Fibroblast of lung (primary cell): ENCODE results near the gene FGGY. TPM values are rescaled to one million over a fixed set of nuclear protein-coding genes. Genes with fewer than 3 reads are reported as not detected.

Source experiments
- DNase-seq, 2 donors: peaks; one replicate each; pipeline versions ENCODE4 v3.0.0 to v3.0.0-alpha.2; 2010; ENCODE audit warnings: low read depth in 2 of 2
- H2AFZ ChIP-seq: 2 replicates; pipeline ENCODE4 v1.5.1; 2012; ENCODE audit warnings: low read length, control low read depth, inconsistent platforms
- H3K27ac ChIP-seq: 2 replicates; pipeline ENCODE4 v1.5.1; 2011; ENCODE audit warnings: low read length, control low read depth; ENCODE audit not compliant: insufficient read depth
- H3K27me3 ChIP-seq: 2 replicates; pipeline ENCODE4 v1.5.1; 2011; ENCODE audit warnings: mild to moderate bottlenecking, low read length; ENCODE audit not compliant: control insufficient read depth, insufficient read depth
- H3K36me3 ChIP-seq: 2 replicates; pipeline ENCODE4 v1.5.1; 2011; ENCODE audit warnings: low read length; ENCODE audit not compliant: control insufficient read depth, insufficient read depth
- H3K4me1 ChIP-seq: 2 replicates; pipeline ENCODE4 v1.5.1; 2011; ENCODE audit warnings: low read length; ENCODE audit not compliant: control insufficient read depth, insufficient read depth; ENCODE audit errors: extremely low read depth
- H3K4me2 ChIP-seq: 2 replicates; pipeline ENCODE4 v1.5.1; 2011; ENCODE audit warnings: low read length, control low read depth; ENCODE audit not compliant: insufficient read depth; ENCODE audit errors: extremely low read depth
- H3K4me3 ChIP-seq, 4 experiments: fragments of 200-600 bp in 1 of 4; sonication (generic) in 1 of 4; replicated peaks in 1 of 4; 2 replicates each; pipeline ENCODE4 v1.5.1; 2011 to 2016; ENCODE audit warnings: low read length in 4 of 4, low read depth in 3 of 4, mild to moderate bottlenecking in 3 of 4, control low read depth in 2 of 4, inconsistent platforms in 1 of 4, mixed read lengths in 1 of 4; ENCODE audit not compliant: insufficient read depth in 1 of 4; ENCODE audit errors: control extremely low read depth in 1 of 4
- H3K79me2 ChIP-seq: 2 replicates; pipeline ENCODE4 v1.5.1; 2012; ENCODE audit warnings: mild to moderate bottlenecking, low read length, inconsistent platforms; ENCODE audit not compliant: control insufficient read depth, insufficient read depth
- H3K9ac ChIP-seq: 2 replicates; pipeline ENCODE4 v1.5.1; 2011; ENCODE audit warnings: mild to moderate bottlenecking, low read length, control low read depth; ENCODE audit not compliant: insufficient read depth
- H3K9me3 ChIP-seq: 2 replicates; pipeline ENCODE4 v1.5.1; 2012; ENCODE audit warnings: low read depth, low read length; ENCODE audit not compliant: control insufficient read depth, insufficient read depth
- H4K20me1 ChIP-seq: 2 replicates; pipeline ENCODE4 v1.5.1; 2011; ENCODE audit warnings: low read length; ENCODE audit not compliant: control insufficient read depth, insufficient read depth; ENCODE audit errors: extremely low read depth
- EZH2 ChIP-seq: IDR thresholded peaks from 2 replicates; pipeline ENCODE4 v1.5.1; 2012; ENCODE audit warnings: low read length, control low read depth, mild to moderate bottlenecking; ENCODE audit errors: missing control alignments
- polyA plus RNA-seq, 2 donors: library from polyadenylated mRNA; depleted of rRNA in 1 of 2; stranded (reverse) in 1 of 2; unstranded in 1 of 2; fragments of >200 nt; gene quantifications; 2 replicates each; pipeline ENCODE4 v1.2.1, GENCODE V29; 2011 to 2012; ENCODE audit warnings: missing spikeins in 1 of 2
- total RNA-seq: library from RNA; depleted of rRNA; stranded (reverse); fragments of >200 nt; gene quantifications from 2 replicates; pipeline ENCODE4 v1.2.1, GENCODE V29; 2014
- TF ChIP-seq, protein P1 (sequence below), 2 donors: IDR thresholded peaks in 1 of 2; conservative IDR thresholded peaks in 1 of 2; 1 replicate in 1 of 2; 2 replicates in 1 of 2; pipeline ENCODE4 v1.5.1; 2011 to 2012; ENCODE audit warnings: low read length in 2 of 2, control low read depth in 1 of 2, inconsistent platforms in 1 of 2, low read depth in 1 of 2, mild to moderate bottlenecking in 1 of 2

Gene FGGY
- total and polyA plus RNA-seq, 2 donors (not counting 1 experiment from before 2014, with no cell fraction given): 9.5 to 32.4 TPM

DNA sequence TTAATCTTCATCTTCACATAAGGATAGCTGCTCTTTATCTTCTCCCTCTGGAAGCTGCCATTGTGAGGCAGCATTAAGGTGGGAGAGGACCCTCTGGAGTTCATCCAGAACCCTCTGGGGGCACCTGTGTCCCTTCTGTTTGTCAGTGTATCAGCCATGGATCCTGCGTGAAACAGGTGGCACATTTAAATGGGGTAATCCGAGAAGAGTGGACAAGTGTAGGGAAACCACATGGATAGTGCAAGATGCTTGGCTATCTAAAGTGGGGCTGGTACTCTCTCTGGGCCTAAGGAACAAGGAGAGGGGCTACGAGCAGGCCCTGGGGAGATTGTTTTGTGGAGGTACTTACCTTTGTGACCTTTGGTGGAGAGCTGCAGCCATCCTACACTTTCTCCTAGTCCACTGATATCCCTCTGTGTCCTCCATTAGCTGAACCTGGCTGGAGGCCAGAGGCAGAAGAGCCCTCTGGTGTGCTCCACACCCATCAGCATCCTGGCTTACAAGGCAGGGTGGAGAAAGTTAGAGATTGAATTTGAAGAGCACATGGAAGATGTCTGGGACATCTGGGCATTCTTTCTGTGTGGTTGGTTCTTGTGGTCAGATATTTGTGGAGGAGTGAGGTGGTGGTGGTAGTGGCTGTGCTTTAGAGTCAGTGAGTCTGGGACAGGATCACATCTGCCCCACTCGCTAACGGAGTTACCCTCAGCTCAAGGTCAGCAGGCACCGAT, 117.7 kb downstream of the FGGY start:
- Histone ChIP-seq H3K4me1 (no peaks in the 10 kb centered on the region), H4K20me1 (no peaks in the 10 kb centered on the region), H3K9me3 (no peaks in the 10 kb centered on the region), H3K27ac (no peak overlapping the region), H3K4me2 (no peak overlapping the region), H2AFZ (no peak overlapping the region), H3K36me3 (no peaks in the 10 kb centered on the region), H3K27me3 (no peaks in the 10 kb centered on the region), H3K9ac (no peak overlapping the region), H3K79me2 (no peaks in the 10 kb centered on the region), H3K4me3 (no peak overlapping the region)
- TF ChIP-seq, protein P1, sequence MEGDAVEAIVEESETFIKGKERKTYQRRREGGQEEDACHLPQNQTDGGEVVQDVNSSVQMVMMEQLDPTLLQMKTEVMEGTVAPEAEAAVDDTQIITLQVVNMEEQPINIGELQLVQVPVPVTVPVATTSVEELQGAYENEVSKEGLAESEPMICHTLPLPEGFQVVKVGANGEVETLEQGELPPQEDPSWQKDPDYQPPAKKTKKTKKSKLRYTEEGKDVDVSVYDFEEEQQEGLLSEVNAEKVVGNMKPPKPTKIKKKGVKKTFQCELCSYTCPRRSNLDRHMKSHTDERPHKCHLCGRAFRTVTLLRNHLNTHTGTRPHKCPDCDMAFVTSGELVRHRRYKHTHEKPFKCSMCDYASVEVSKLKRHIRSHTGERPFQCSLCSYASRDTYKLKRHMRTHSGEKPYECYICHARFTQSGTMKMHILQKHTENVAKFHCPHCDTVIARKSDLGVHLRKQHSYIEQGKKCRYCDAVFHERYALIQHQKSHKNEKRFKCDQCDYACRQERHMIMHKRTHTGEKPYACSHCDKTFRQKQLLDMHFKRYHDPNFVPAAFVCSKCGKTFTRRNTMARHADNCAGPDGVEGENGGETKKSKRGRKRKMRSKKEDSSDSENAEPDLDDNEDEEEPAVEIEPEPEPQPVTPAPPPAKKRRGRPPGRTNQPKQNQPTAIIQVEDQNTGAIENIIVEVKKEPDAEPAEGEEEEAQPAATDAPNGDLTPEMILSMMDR (conservative IDR thresholded peaks at IDR 0.05 in 1 of 2, IDR thresholded peaks at IDR 0.05 in 1 of 2; ENCODE audit: low read depth in 1 of 2, low read length in 2 of 2): no peak
- no peak for TF ChIP-seq EZH2
- DNase-seq: peak; percentile 31 to 86

DNA sequence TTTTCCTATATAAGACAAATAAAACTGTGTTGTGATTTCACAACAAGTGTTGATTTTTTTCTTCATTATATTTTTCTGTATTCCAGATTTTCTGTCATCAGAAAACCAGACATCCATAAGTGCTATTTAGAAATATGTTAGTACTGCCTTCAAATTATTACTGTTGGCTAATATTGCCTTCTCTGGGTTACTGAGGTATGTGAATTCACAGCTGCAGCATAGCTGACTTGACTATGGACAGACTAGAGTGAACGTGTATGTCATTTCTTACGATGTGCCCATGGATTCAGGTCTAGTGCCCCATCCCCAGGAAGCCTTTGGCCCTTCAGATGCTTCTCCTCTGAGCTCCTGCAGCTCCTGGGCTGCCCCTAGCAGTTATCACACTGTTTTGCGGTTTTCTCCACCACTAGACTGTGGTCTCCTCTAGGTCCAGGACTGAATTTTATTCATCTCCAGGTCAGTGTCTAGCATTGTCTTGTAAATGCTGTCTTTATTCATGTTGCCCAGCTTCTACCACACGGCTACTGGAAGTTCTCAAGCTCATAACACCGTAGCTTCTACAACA, 118.5 kb downstream of the FGGY start:
- Histone ChIP-seq H3K79me2 (no peaks in the 10 kb centered on the region), H3K27me3 (no peaks in the 10 kb centered on the region), H3K36me3 (no peaks in the 10 kb centered on the region), H3K9me3 (no peaks in the 10 kb centered on the region), H4K20me1 (no peaks in the 10 kb centered on the region), H3K9ac (no peak overlapping the region), H3K4me2 (no peak overlapping the region), H2AFZ (no peak overlapping the region), H3K4me1 (no peaks in the 10 kb centered on the region), H3K27ac (no peak overlapping the region), H3K4me3 (no peak overlapping the region)
- TF ChIP-seq, protein P1 (conservative IDR thresholded peaks at IDR 0.05 in 1 of 2, IDR thresholded peaks at IDR 0.05 in 1 of 2; ENCODE audit: low read depth in 1 of 2, low read length in 2 of 2): no peak
- no peak for TF ChIP-seq EZH2
- DNase-seq: no peak

DNA sequence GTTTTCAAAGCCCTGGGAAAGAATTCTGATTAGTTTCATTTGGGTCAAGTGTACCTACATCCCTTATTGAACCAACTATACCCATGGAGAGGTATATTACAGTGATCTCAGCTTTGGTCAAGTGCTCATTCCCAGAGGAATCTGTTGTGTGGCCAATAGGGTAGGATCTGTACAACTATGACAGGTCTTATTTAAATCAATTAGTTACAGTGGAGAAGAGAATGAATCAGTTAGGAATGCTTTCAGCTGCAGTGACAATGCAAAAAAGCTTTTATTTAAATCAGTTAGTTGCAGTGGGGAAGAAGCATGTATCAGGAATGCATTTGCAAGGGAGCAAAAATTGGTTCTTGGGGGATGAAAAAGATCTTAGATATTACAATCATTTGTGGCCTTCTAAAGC, 119.0 kb downstream of the FGGY start:
- peak in 1 of 2 donors; percentile 89 for DNase-seq
- no peaks in the 10 kb centered on the region for H3K79me2 ChIP-seq
- no peak overlapping the region for H2AFZ ChIP-seq
- no peak overlapping the region for H3K9ac ChIP-seq
- no peak overlapping the region for H3K4me2 ChIP-seq
- no peaks in the 10 kb centered on the region for H3K36me3 ChIP-seq
- no peaks in the 10 kb centered on the region for H4K20me1 ChIP-seq
- H3K9me3 ChIP-seq: no peaks in the 10 kb centered on the region
- H3K4me1 ChIP-seq: no peaks in the 10 kb centered on the region
- H3K27me3 ChIP-seq: no peaks in the 10 kb centered on the region
- no peak for TF ChIP-seq EZH2
- TF ChIP-seq, protein P1 (conservative IDR thresholded peaks at IDR 0.05 in 1 of 2, IDR thresholded peaks at IDR 0.05 in 1 of 2; ENCODE audit: low read depth in 1 of 2, low read length in 2 of 2): no peak
- H3K27ac ChIP-seq: no peak overlapping the region
- no peak overlapping the region for H3K4me3 ChIP-seq
